GM12878 (cell line): Measurements from ENCODE around the gene MACROD2. TPM values are rescaled to one million over a fixed set of nuclear protein-coding genes. Genes with fewer than 3 reads are reported as not detected.
A peak's percentile ranks its signal among the peaks of the same experiment; 100 is the strongest.

Experiments used
- ATAC-seq: fragments of 200-7000 bp; cut with Tn5 transposase; 3 replicates; pipeline ENCODE4 v1.9.1; 2020; ENCODE audit warnings: mild to moderate bottlenecking, moderate library complexity
- BruUV-seq: library from RNA; stranded (reverse); fragments of 400-500 nt; replicated peaks from 2 replicates; lab custom pipeline; 2021; lab: Mats Ljungman, UMichigan
- CTCF ChIA-PET: fragments of 300-600 bp; sonication (Branson Sonifier 250); formaldehyde crosslinking; extraction: SDS; loops from one replicate; lab custom pipeline; 2021; ENCODE audit warnings: inconsistent platforms; lab: Yijun Ruan, JAX
- POLR2A ChIA-PET: fragments of 350-600 bp; formaldehyde crosslinking; extraction: SDS; loops from one replicate; lab custom pipeline; 2021; ENCODE audit warnings: inconsistent platforms; lab: Charles Lee
- RAD21 ChIA-PET: fragments of 300-600 bp; sonication (Branson Sonifier 250); formaldehyde crosslinking; loops from one replicate; lab custom pipeline; 2023; ENCODE audit warnings: antibody characterized with exemption; ENCODE audit not compliant: unreplicated experiment; lab: Charles Lee
- SMC1A ChIA-PET: fragments of 300-600 bp; sonication (Branson Sonifier 250); formaldehyde crosslinking; loops from one replicate; lab custom pipeline; 2023; ENCODE audit not compliant: unreplicated experiment, uncharacterized antibody; lab: Charles Lee
- DNase-seq: peaks from one replicate; pipeline ENCODE4 v3.0.0-alpha.2; 2011; ENCODE audit warnings: low read depth, low spot score
- FAIRE-seq: peaks from 3 replicates; lab custom pipeline; 2011; peaks lifted over from hg19 to GRCh38; lab: Jason Lieb, UNC
- H2AFZ ChIP-seq: 2 replicates; pipeline ENCODE4 v1.6.0; 2011; ENCODE audit warnings: low read depth, low read length, control low read depth; ENCODE audit not compliant: control insufficient read depth
- H3K27ac ChIP-seq: 2 replicates; pipeline ENCODE4 v1.5.1; 2011; ENCODE audit warnings: control low read depth; ENCODE audit not compliant: control insufficient read depth, insufficient read depth
- H3K27me3 ChIP-seq, 2 experiments: replicated peaks in 1 of 2; 2 replicates each; pipeline versions ENCODE4 v1.6.0 to v1.6.1; 2011; ENCODE audit warnings: low read length in 1 of 2; ENCODE audit not compliant: control insufficient read depth in 2 of 2, insufficient read depth in 2 of 2
- H3K36me3 ChIP-seq, 2 experiments: 2 replicates each; pipeline ENCODE4 v1.5.1; 2011; ENCODE audit warnings: low read length in 1 of 2; ENCODE audit not compliant: control insufficient read depth in 2 of 2, insufficient read depth in 2 of 2
- H3K4me1 ChIP-seq: 2 replicates; pipeline ENCODE4 v1.6.1; 2011; ENCODE audit warnings: mild to moderate bottlenecking, low read length, moderate library complexity, mixed read lengths; ENCODE audit not compliant: control insufficient read depth, insufficient read depth
- H3K4me2 ChIP-seq: 2 replicates; pipeline ENCODE4 v1.6.0; 2011; ENCODE audit warnings: control low read depth; ENCODE audit not compliant: control insufficient read depth, insufficient read depth
- H3K4me3 ChIP-seq: fragments of 200-600 bp; sonication (generic); 2 replicates; pipeline ENCODE4 v1.5.1; 2016
- H3K79me2 ChIP-seq: 2 replicates; pipeline ENCODE4 v1.6.0; 2011; ENCODE audit warnings: low read length; ENCODE audit not compliant: control insufficient read depth, insufficient read depth
- H3K9ac ChIP-seq: 2 replicates; pipeline ENCODE4 v1.8.0; 2011; ENCODE audit warnings: low read length, control low read depth, mixed read lengths; ENCODE audit not compliant: control insufficient read depth, insufficient read depth
- H3K9me3 ChIP-seq: replicated peaks from 3 replicates; pipeline ENCODE4 v1.5.1; 2011; ENCODE audit warnings: mild to moderate bottlenecking, low read length; ENCODE audit not compliant: control insufficient read depth, insufficient read depth
- H4K20me1 ChIP-seq: 2 replicates; pipeline ENCODE4 v1.6.0; 2011; ENCODE audit not compliant: control insufficient read depth, insufficient read depth
- CHD4 ChIP-seq: fragments of 200-600 bp; sonication (generic); IDR thresholded peaks from 2 replicates; pipeline ENCODE4 v1.6.1; 2016; ENCODE audit warnings: mild to moderate bottlenecking
- ETV6 ChIP-seq, 2 experiments: fragments of 450-650 bp in 1 of 2; IDR thresholded peaks in 1 of 2; conservative IDR thresholded peaks in 1 of 2; 2 replicates each; pipeline ENCODE4 v1.6.1; 2014; ENCODE audit warnings: antibody characterized with exemption in 1 of 2, borderline replicate concordance in 1 of 2, low read depth in 1 of 2, mild to moderate bottlenecking in 1 of 2, moderate library complexity in 1 of 2
- HDAC2 ChIP-seq: fragments of 200-600 bp; sonication (generic); IDR thresholded peaks from 2 replicates; pipeline ENCODE4 v1.6.1; 2017
- NRF1 ChIP-seq: conservative IDR thresholded peaks from 2 replicates; pipeline ENCODE4 v1.6.1; 2011; ENCODE audit warnings: mild to moderate bottlenecking, low read depth, low read length, improper control_type of control experiment
- SP1 ChIP-seq: IDR thresholded peaks from one replicate; pipeline ENCODE4 v1.6.1; 2011; ENCODE audit warnings: low read depth, low read length
- SREBF1 ChIP-seq: IDR thresholded peaks from 2 replicates; pipeline ENCODE4 v1.6.1; 2012; ENCODE audit warnings: mild to moderate bottlenecking, low read length
- YY1 ChIP-seq: IDR thresholded peaks from 2 replicates; pipeline ENCODE4 v1.6.1; 2011; ENCODE audit warnings: low read depth, mild to moderate bottlenecking, low read length
- WGBS: methylation state at CpG from one replicate; pipeline ENCODE4 v1.1.6; 2016; ENCODE audit warnings: low lambda C conversion rate; ENCODE audit not compliant: insufficient replicate concordance, insufficient coverage; ENCODE audit errors: missing lambda C conversion rate; 5-methylcytosine and 5-hydroxymethylcytosine counted together
- in situ Hi-C: fragments of 300-500 bp; cut with MboI; formaldehyde crosslinking; loops from 9 replicates; pipeline ENCODE4 v1.14.3; 2018; ENCODE audit warnings: mixed read lengths
- intact Hi-C: fragments of 100-400 bp; cut with micrococcal nuclease; formaldehyde crosslinking; loops from one replicate; pipeline ENCODE4 v1.14.2; 2022; ENCODE audit not compliant: unreplicated experiment
- polyA plus RNA-seq, 11 experiments: library from polyadenylated mRNA; depleted of rRNA in 4 of 11; unstranded in 6 of 11; stranded (reverse) in 5 of 11; fragments of >200 nt; fragmentation: Nextera tagmentation in 4 of 11; fragmentation: Illumina TruSeq in 1 of 11; extraction: Ambion mirVana in 4 of 11; extraction: Trizol in 1 of 11; gene quantifications; 1 replicate in 1 of 11; 2 replicates in 10 of 11; pipeline versions ENCODE4 v1.2.1 to v1.2.3, GENCODE V29; 2011 to 2016; ENCODE audit warnings: inconsistent platforms in 2 of 11, missing spikeins in 2 of 11, low read depth in 1 of 11
- total RNA-seq, 4 experiments: library from RNA; depleted of rRNA in 3 of 4; stranded (reverse); fragments of >200 nt in 3 of 4; fragmentation: Illumina TruSeq in 1 of 4; extraction: Trizol in 1 of 4; gene quantifications; 2 replicates each; pipeline versions ENCODE4 v1.2.1 to v1.2.3, GENCODE V29; 2013 to 2021
- TF ChIP-seq, protein P1 (sequence below): fragments of 450-650 bp; IDR thresholded peaks from 2 replicates; pipeline ENCODE4 v1.6.1; 2017; ENCODE audit warnings: antibody characterized with exemption, mild to moderate bottlenecking, moderate library complexity

The MACROD2 gene
- total and polyA plus RNA-seq, 10 of the 15 experiments (the other 5 are each of a cell fraction or from before 2014, with no cell fraction given): 1.1 to 21.5 (median 2.2) TPM

DNA sequence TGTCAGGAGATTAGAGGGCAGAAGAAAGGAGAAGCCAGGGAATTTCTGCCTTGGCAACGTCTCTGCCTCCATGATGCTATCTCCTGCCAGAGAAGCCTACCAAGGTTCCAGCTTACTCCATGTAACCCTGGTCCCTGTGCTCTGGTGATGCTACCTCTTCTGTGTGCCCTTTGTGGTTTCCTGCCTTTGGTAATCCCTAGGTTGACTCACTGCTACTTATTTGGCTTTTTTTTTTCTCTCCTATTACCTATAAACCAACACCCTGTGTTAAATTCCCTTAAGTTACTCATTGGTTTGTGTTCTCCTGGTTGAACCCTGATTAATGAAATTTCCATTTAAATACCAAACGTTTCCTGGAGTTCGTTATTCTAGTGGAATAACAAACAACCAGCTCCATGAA, 869.9 kb downstream of the MACROD2 start:
- Histone ChIP-seq H3K27me3 (no peaks in the 10 kb centered on the region), H2AFZ (peak overlapping the region; percentile 21; the same call in 1 of the 2 replicates), H3K4me3 (no peak overlapping the region), H3K9ac (no peak overlapping the region), H3K79me2 (no peaks in the 10 kb centered on the region), H3K9me3 (no peaks in the 10 kb centered on the region; the same call in 2 of the 3 replicates), H3K36me3 (no peaks in the 10 kb centered on the region), H3K27ac (no peak overlapping the region), H4K20me1 (no peaks in the 10 kb centered on the region), H3K4me1 (peaks cover 9% of the 10 kb centered on the region), H3K4me2 (no peak overlapping the region)
- intact Hi-C loops: no loop called here
- ChIA-PET POLR2A (interaction anchor here (1.2 kb wide), 1 partner anchor 154 kb away, joined by 4 read pairs; no protein-coding TSS in a partner anchor), RAD21 (no interaction called here), CTCF (interaction anchor here (1.6 kb wide), 1 partner anchor 11 kb away, joined by 3 read pairs; no protein-coding TSS in a partner anchor), SMC1A (interaction anchor here (1.1 to 2.7 kb wide), 5 partner anchors 10 to 32 kb away, joined by 3 to 10 read pairs (median 5); no protein-coding TSS in a partner anchor)
- DNase-seq (no peak), FAIRE-seq (no peak), ATAC-seq (peak; percentile 21; the same call in 1 of the 3 replicates)
- 30% methylated on average over 3 of the region's 3 CpGs for WGBS
- BruUV-seq: no TSS peak
- in situ Hi-C loops: no loop called here
- TF ChIP-seq ETV6 (conservative IDR thresholded peaks at IDR 0.05 in 1 of 2, IDR thresholded peaks at IDR 0.05 in 1 of 2; ENCODE audit: borderline replicate concordance in 1 of 2, low read depth in 1 of 2) (no peak), SP1 (no peak), SREBF1 (no peak), CHD4 (no peak), YY1 (no peak), NRF1 (no peak), HDAC2 (no peak)
- TF ChIP-seq, protein P1, sequence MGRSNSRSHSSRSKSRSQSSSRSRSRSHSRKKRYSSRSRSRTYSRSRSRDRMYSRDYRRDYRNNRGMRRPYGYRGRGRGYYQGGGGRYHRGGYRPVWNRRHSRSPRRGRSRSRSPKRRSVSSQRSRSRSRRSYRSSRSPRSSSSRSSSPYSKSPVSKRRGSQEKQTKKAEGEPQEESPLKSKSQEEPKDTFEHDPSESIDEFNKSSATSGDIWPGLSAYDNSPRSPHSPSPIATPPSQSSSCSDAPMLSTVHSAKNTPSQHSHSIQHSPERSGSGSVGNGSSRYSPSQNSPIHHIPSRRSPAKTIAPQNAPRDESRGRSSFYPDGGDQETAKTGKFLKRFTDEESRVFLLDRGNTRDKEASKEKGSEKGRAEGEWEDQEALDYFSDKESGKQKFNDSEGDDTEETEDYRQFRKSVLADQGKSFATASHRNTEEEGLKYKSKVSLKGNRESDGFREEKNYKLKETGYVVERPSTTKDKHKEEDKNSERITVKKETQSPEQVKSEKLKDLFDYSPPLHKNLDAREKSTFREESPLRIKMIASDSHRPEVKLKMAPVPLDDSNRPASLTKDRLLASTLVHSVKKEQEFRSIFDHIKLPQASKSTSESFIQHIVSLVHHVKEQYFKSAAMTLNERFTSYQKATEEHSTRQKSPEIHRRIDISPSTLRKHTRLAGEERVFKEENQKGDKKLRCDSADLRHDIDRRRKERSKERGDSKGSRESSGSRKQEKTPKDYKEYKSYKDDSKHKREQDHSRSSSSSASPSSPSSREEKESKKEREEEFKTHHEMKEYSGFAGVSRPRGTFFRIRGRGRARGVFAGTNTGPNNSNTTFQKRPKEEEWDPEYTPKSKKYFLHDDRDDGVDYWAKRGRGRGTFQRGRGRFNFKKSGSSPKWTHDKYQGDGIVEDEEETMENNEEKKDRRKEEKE: no peak
